Adipocyte (in vitro differentiated cells): Measurements from ENCODE around the gene KIZ.

Source experiments
- DNase-seq: peaks from one replicate; pipeline ENCODE4 v3.0.0-alpha.2; 2015; ENCODE audit warnings: low read depth
- H3K27me3 ChIP-seq: replicated peaks from 2 replicates; pipeline ENCODE4 v1.7.0; 2013; ENCODE audit warnings: mild to moderate bottlenecking, low read length, moderate library complexity; ENCODE audit not compliant: control insufficient read depth, insufficient read depth
- H3K36me3 ChIP-seq: 2 replicates; pipeline ENCODE4 v1.7.0; 2013; ENCODE audit warnings: low read length, mild to moderate bottlenecking, moderate library complexity; ENCODE audit not compliant: control insufficient read depth, insufficient read depth, severe bottlenecking
- H3K4me1 ChIP-seq: 2 replicates; pipeline ENCODE4 v1.7.0; 2013; ENCODE audit warnings: mild to moderate bottlenecking, low read length, moderate library complexity; ENCODE audit not compliant: control insufficient read depth, insufficient read depth
- H3K4me3 ChIP-seq: 2 replicates; pipeline ENCODE4 v1.7.0; 2013; ENCODE audit warnings: mild to moderate bottlenecking, low read length, moderate library complexity
- H3K9ac ChIP-seq: 2 replicates; pipeline ENCODE4 v1.7.0; 2013; ENCODE audit warnings: mild to moderate bottlenecking, low read length, moderate library complexity
- H3K9me3 ChIP-seq: 2 replicates; pipeline ENCODE4 v1.7.0; 2013; ENCODE audit warnings: mild to moderate bottlenecking, low read length, moderate library complexity; ENCODE audit not compliant: control insufficient read depth

The KIZ gene

DNA sequence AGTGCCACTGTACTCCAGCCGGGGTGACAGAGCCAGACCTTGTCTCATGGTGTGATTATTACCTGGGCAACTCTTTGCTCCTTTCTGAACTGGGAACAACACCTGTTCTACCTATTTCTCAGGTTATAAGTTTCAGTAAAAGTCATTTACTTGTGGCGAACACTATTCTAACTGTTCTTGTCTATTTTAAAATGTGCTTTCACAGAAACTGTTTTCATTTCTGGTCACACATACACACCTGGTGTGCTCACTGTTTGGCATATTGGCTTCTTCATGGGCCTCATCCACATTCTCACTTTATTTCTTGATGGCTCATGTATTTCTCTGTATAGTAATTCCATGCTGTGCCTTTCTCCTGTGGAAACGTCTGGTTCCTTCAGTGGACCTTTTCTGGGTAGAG, 146.8 kb downstream of the KIZ start:
- H3K4me3 ChIP-seq, result no peak overlapping the region
- no peaks in the 10 kb centered on the region for H3K9me3 ChIP-seq
- H3K27me3 ChIP-seq, result no peaks in the 10 kb centered on the region
- no peak for DNase-seq
- no peak overlapping the region for H3K9ac ChIP-seq
- no peaks in the 10 kb centered on the region for H3K36me3 ChIP-seq
- H3K4me1 ChIP-seq, result no peaks in the 10 kb centered on the region

DNA sequence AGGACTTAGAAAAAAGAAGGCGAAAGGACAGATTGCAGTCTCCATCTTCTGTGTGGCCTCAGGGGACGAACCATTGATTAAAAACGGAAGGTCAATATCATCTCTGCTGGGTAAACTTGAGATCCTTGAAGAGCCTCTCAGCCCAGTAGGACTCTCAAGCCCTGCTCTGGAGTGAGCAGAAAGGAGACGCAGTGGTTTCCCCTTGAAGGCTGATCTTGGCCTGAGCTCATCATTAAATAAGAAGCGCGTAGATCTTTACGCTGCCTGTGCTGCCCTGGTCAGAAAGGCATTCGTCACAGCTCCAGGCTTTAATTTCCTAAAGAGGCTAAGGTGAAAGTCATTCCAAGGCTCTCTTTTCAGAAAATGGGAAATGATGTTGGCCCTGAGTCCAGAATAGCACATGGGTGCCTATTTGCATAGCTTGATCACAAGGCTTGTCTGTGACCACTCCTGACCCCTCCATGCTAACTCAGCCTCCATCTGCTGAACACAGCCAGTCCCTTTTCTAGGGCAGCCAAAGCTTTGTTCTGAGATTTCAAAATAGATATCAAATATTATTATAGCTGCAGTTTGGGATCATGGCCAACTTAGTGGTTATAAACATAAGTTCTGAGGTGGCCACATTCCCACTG, 148.0 kb downstream of the KIZ start:
- no peak for DNase-seq
- H3K9ac ChIP-seq, result no peak overlapping the region
- no peaks in the 10 kb centered on the region for H3K36me3 ChIP-seq
- peaks cover 3% of the 10 kb centered on the region for H3K27me3 ChIP-seq
- H3K4me3 ChIP-seq, result no peak overlapping the region
- no peaks in the 10 kb centered on the region for H3K9me3 ChIP-seq
- no peaks in the 10 kb centered on the region for H3K4me1 ChIP-seq

DNA sequence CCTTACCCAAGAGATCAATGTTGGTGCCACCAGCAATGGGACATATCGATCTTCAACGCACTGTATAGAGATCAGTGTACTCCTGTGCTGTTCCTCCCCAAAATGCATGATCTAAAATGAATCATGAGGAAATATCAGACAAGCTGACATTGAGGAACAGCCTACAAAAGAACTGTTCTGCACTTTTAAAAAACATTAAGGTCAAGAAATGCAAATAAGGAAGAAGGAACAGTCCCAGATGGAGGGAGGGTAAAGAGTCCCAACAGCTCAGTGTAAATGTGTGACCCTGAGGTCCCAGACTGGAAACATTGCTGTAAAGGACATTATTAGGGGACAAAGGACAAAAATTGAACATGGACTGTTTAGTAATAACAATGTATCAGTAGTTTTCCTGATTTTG, 152.9 kb downstream of the KIZ start:
- H3K4me3 ChIP-seq, result no peak overlapping the region
- H3K9ac ChIP-seq, result no peak overlapping the region
- peaks cover 6% of the 10 kb centered on the region for H3K27me3 ChIP-seq
- H3K9me3 ChIP-seq, result no peaks in the 10 kb centered on the region
- no peak for DNase-seq
- no peaks in the 10 kb centered on the region for H3K36me3 ChIP-seq
- H3K4me1 ChIP-seq, result no peaks in the 10 kb centered on the region

DNA sequence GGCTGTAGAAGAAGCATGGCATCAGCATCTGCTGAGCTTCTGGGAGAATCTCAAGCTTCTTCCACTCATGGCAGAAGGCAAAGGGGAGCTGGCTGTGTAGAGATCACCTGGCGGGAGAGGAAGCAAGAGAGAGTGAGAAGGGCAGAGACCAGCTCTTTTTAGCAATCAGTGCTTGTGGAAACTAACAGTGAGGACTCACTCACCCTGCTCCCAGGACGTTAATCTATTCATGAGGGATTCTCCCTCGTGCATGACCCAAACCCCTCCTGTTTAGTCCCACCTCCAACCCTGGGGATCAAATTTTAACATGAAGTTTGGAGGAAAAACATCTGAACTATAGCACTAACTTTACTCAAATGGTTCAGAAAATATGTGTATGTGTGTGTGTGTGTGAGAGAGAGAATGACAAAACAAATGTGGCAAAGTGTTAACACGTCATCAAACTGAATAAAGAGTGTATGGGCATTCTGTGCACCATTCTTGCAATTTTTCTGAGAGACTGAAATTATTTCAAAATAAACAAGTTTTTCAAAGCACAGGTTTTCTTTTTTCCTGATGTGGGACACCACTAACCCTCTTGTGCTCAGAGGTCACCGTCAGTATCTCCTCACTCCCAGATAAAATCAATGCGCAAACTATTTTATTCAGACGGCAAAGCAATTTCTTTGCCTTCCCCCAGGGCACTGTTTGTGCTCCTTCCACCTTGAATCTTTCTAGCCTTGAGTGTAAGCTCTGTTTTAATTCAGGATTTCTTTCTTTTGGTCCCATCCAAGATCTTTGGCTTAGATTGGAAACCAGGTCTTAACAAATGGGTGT, 154.0 kb downstream of the KIZ start:
- H3K9me3 ChIP-seq, result no peaks in the 10 kb centered on the region
- DNase-seq, result no peak
- no peaks in the 10 kb centered on the region for H3K36me3 ChIP-seq
- no peaks in the 10 kb centered on the region for H3K4me1 ChIP-seq
- H3K9ac ChIP-seq, result no peak overlapping the region
- no peak overlapping the region for H3K4me3 ChIP-seq
- H3K27me3 ChIP-seq, result peaks cover 6% of the 10 kb centered on the region

DNA sequence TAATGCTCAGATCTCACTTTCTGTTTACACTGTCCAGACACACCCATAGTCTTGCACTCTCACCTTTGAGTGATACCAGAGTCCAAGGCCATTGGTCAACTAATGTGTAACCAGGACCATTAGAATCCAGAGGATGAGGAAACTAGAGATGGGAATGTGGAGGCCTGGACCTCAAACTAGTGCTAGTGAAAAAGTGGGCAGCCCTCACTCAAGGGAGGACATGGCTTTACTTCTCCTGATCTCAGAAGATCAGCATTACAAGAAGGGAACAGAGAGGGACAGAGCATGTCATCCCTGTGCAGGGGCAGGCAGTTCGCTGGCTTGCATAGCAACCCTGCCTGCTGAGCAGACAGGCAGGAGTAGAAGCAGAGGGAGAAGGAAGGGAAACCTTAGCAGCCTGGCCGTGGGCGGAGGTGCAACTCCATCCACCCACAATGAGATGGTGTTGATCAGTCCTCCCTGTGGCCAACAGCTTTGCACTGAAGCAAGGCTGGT, 154.7 kb downstream of the KIZ start:
- Histone ChIP-seq H3K9ac (no peak overlapping the region), H3K4me1 (no peaks in the 10 kb centered on the region), H3K36me3 (no peaks in the 10 kb centered on the region), H3K9me3 (no peaks in the 10 kb centered on the region), H3K4me3 (no peak overlapping the region), H3K27me3 (peaks cover 6% of the 10 kb centered on the region)
- no peak for DNase-seq

DNA sequence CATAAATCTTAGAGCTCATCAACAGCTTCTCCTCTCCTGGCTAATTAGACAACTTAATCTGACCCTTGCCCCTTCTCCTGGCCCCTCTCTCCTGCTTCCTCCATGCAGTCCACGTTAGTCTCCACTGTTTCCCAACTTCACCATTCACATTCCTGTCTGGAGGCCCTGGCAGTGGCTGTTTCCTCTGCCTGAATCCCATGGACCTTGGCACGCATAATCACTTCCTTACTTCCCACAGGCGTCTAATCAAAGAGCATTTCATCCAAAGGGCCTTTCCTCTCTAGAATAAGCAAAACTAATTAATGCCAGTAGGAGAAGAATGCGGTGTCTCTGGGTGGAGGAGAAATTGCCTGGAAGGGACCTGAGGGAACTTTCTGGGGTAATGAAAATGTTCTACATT, 160.9 kb downstream of the KIZ start:
- no peaks in the 10 kb centered on the region for H3K36me3 ChIP-seq
- no peak for DNase-seq
- no peak overlapping the region for H3K4me3 ChIP-seq
- H3K9ac ChIP-seq, result no peak overlapping the region
- no peaks in the 10 kb centered on the region for H3K27me3 ChIP-seq
- no peaks in the 10 kb centered on the region for H3K9me3 ChIP-seq
- H3K4me1 ChIP-seq, result no peaks in the 10 kb centered on the region

DNA sequence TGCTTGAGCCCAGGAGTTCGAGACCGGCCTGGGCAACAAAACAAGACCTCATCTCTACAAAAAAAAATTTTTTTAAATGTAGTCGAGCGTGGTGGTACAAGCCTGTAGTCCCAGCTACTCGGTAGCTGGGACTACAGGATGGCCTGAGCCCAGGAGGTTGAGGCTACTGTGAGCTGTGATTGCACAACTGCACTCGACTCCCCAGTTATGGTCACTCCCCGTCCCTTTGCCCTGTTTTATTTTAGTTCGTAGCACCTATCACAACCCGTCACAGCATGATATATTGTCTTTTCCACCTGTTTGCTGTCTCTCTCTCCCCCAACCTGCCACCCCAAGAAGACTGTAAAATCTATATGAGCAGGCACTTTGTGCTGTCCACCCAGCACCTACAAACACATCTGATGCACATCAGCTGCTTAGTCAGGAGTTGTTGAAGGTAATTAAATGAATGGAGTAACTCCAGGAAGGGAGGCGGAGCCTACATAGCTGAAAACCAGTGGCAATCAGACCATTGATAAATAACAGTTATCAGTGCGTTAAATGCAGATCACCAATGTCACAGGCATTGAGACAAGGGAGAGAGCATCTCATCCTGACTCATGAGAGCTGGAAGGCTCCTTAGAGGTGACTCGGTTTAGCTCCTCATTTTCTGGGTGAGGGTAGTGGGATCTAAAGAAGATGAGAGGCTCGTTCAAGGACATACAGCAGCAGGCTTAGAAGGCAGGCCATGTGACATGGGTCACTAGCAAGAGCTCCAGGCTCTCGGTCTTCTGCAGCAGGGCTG, 162.9 kb downstream of the KIZ start:
- Histone ChIP-seq H3K4me3 (no peak overlapping the region), H3K27me3 (no peaks in the 10 kb centered on the region), H3K9me3 (no peaks in the 10 kb centered on the region), H3K36me3 (no peaks in the 10 kb centered on the region), H3K4me1 (no peaks in the 10 kb centered on the region), H3K9ac (no peak overlapping the region)
- no peak for DNase-seq

DNA sequence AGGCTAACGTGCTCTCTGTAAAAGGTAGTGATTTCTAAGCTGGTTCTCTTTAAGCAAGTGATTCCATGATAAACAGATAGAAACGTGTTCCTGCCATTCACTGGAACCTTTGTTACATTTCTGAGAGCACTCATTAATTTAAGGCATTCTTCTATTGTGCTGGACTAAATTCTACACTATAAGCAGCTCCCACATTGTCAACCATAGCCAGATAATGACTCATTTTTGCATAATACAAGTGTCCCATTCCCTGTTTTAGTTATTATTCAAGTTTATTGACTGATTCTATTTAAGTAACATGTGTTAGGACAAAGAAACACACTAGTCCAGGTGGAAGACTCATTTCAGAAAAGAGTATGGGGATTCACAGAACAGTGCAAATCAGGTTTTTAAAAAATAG, 163.8 kb downstream of the KIZ start:
- Histone ChIP-seq H3K4me1 (no peaks in the 10 kb centered on the region), H3K36me3 (no peaks in the 10 kb centered on the region), H3K27me3 (no peaks in the 10 kb centered on the region), H3K4me3 (no peak overlapping the region), H3K9me3 (no peaks in the 10 kb centered on the region), H3K9ac (no peak overlapping the region)
- DNase-seq, result no peak

DNA sequence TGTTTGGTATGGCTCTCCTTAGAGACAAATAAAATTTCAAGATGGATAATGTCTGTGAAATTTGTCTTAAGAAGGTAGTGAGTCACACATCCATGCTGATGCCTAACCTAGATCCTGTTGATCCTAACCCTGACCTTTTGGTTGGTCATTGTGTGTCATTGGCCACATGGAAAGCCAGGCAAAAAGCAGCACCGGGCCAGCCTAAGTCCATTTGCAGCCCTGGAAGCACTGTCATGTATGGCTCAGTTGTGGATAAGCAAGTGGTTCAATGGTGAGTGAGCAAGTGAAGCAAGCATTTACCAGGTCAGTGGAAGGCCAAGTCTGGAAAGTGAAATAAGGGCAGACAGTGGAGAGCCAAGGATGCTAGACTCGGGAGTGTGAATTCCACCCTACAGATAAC, 165.1 kb downstream of the KIZ start:
- Histone ChIP-seq H3K4me3 (no peak overlapping the region), H3K4me1 (no peaks in the 10 kb centered on the region), H3K36me3 (no peaks in the 10 kb centered on the region), H3K9me3 (no peaks in the 10 kb centered on the region), H3K27me3 (no peaks in the 10 kb centered on the region), H3K9ac (no peak overlapping the region)
- no peak for DNase-seq

DNA sequence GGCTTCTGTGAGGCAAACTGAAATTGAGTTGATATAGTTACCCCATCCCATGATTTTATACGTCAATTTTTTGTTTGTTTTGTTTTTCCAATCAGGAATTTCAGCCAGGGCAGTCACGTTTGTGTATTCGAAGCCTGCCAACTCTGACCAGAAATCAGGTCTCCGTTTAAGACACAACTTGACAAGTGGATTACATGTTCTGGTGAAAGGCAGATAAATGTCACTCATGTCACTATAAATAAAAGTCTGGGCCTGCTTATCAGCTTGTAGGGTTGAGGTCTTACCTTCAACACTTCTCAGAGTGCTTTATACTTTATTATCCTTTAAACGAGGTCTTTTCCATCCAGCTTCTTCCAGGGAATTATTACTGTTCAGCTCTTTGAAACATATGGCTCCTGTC, 168.9 kb downstream of the KIZ start:
- Histone ChIP-seq H3K9me3 (no peaks in the 10 kb centered on the region), H3K36me3 (no peaks in the 10 kb centered on the region)
- no peak for DNase-seq

More for the DNA sequence above, 168.9 kb downstream of the KIZ start:
- Histone ChIP-seq H3K9ac (no peak overlapping the region), H3K4me1 (no peaks in the 10 kb centered on the region), H3K4me3 (no peak overlapping the region), H3K27me3 (no peaks in the 10 kb centered on the region)
